ENCODE data around the gene NLK. TPM values are rescaled to one million over a fixed set of nuclear protein-coding genes. Genes with fewer than 3 reads are reported as not detected.

Gene NLK
- 20.6 and 21.3 TPM in 2 replicates for total RNA-seq

GRCh38 chr17:28042657-28042720 is at the start of gene NLK:
Gene NLK (plus strand): TSS chr17:28042677. CDS start chr17:28042874, 197 bp downstream.

Other genes with a start within 250 kb of the NLK start
- under 0.01 TPM in 1 of 2 replicates, not detected in the other for gene NOS2, start 242.1 kb upstream of the NLK start, total RNA-seq
- gene LYRM9, start 149.3 kb upstream of the NLK start, total RNA-seq = 3.6 and 17.5 TPM in 2 replicates